ENCODE measurements around the gene LRRC15.

DNA sequence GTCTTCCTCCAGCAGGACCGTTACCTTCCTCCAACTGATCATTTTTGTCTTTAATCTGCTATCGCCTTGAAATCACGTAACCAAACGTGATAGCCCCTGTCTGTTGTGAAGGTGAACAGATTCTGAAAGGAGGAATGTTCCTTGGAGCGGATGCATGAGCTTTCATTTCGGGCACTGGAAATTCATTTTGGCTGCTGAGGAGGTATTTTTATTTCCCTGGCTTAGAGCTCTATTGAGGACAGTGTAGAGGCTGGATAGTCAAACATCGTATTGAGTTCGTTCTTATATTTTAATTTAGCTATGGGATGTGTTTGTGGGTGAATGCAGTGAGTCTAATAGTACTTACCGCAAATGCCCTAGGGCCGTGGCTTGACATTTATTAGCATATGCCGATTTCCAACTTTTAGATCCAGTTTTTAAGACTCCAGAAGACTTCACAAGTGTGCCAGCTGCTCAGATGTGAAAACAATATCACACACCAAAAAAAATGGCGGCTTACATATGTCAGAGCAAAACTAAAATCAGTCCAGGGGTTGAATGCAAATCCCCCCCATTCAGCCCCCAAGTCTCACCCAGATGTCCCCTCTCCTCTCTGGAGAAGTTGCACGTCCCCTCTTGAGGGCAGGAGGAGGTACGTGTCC lies 40.5 kb downstream of the LRRC15 start:
- TF ChIP-seq CTCF (conservative IDR thresholded peaks at IDR 0.05 in 1 of 2, IDR thresholded peaks at IDR 0.05 in 1 of 2; ENCODE audit: extremely low read depth in 1 of 2, insufficient read depth in 1 of 2, low read depth in 1 of 2, low read length in 2 of 2) (no peak), EZH2 (IDR thresholded peaks at IDR 0.05; ENCODE audit: borderline replicate concordance, low read length) (no peak)
